HCT116 (cell line): Measurements from ENCODE around the gene TEF. TPM values are rescaled to one million over a fixed set of nuclear protein-coding genes. Genes with fewer than 3 reads are reported as not detected.

Experiments
- ATAC-seq: fragments of 200-7000 bp; cut with Tn5 transposase; 2 replicates; pipeline ENCODE4 v1.9.1; 2020; ENCODE audit warnings: mild to moderate bottlenecking, moderate library complexity
- BruUV-seq: library from RNA; stranded (reverse); fragments of 400-500 nt; replicated peaks from 2 replicates; lab custom pipeline; 2021; lab: Mats Ljungman, UMichigan
- CTCF ChIA-PET: fragments of 300-600 bp; sonication (Branson Sonifier 250); formaldehyde crosslinking; loops from one replicate; lab custom pipeline; 2021; ENCODE audit warnings: antibody characterized with exemption; lab: Charles Lee
- POLR2A ChIA-PET: fragments of 300-600, 350-600 bp; sonication (Branson Sonifier 250); formaldehyde crosslinking; loops from one replicate; lab custom pipeline; 2021; ENCODE audit warnings: antibody characterized with exemption; lab: Charles Lee
- RAD21 ChIA-PET, 2 experiments: fragments of 300-600 bp; sonication (Branson Sonifier 250); formaldehyde crosslinking; loops; one replicate each; lab custom pipeline; 2023; ENCODE audit warnings: low total read pairs in 2 of 2; ENCODE audit not compliant: uncharacterized antibody in 2 of 2, unreplicated experiment in 2 of 2, low non-redundant PET in 1 of 2; lab: Charles Lee
- DNase-seq: peaks from one replicate; pipeline ENCODE4 v3.0.0-alpha.2; 2010; ENCODE audit warnings: low read depth, low spot score
- H2AFZ ChIP-seq: fragments of 200-600 bp; shearing (Covaris generic), sonication (generic); 2 replicates; pipeline ENCODE4 v1.6.1; 2017; ENCODE audit warnings: low read depth, mixed run types, mixed read lengths, antibody characterized with exemption, low read length; ENCODE audit not compliant: poor library complexity, severe bottlenecking
- H3K27ac ChIP-seq: 2 replicates; pipeline ENCODE4 v1.5.1; 2012; ENCODE audit warnings: low read depth, low read length
- H3K27me3 ChIP-seq: fragments of 200-600 bp; sonication (generic); 2 replicates; pipeline ENCODE4 v1.6.1; 2016; ENCODE audit warnings: mixed run types, low read length, mixed read lengths; ENCODE audit not compliant: insufficient read depth
- H3K36me3 ChIP-seq, 2 experiments: fragments of 200-500 bp in 1 of 2; fragments of 200-600 bp in 1 of 2; sonication (Bioruptor generic) in 1 of 2; sonication (generic) in 1 of 2; 2 replicates each; pipeline versions ENCODE4 v1.5.1 to v1.6.1; 2014 to 2016; ENCODE audit warnings: low read length in 2 of 2, inconsistent platforms in 1 of 2, mixed read lengths in 1 of 2, mixed run types in 1 of 2; ENCODE audit not compliant: insufficient read depth in 2 of 2, control insufficient read depth in 1 of 2
- H3K4me1 ChIP-seq, 2 experiments: fragments of 200-600 bp in 1 of 2; sonication (generic) in 1 of 2; 2 replicates each; pipeline versions ENCODE4 v1.5.1 to v1.6.1; 2012 to 2017; ENCODE audit warnings: low read length in 2 of 2, inconsistent platforms in 1 of 2, mild to moderate bottlenecking in 1 of 2, mixed read lengths in 1 of 2, mixed run types in 1 of 2, moderate library complexity in 1 of 2; ENCODE audit not compliant: insufficient read depth in 2 of 2, control insufficient read depth in 1 of 2
- H3K4me2 ChIP-seq: fragments of 200-600 bp; sonication (generic); 2 replicates; pipeline ENCODE4 v1.6.1; 2017; ENCODE audit warnings: mixed run types, low read length, mixed read lengths
- H3K4me3 ChIP-seq, 2 experiments: fragments of 200-600 bp in 1 of 2; sonication (generic) in 1 of 2; replicated peaks in 1 of 2; 2 replicates each; pipeline ENCODE4 v1.5.1; 2011 to 2016; ENCODE audit warnings: low read length in 2 of 2, control low read depth in 1 of 2, low read depth in 1 of 2, mild to moderate bottlenecking in 1 of 2, mixed read lengths in 1 of 2, mixed run types in 1 of 2
- H3K79me2 ChIP-seq: fragments of 200-600 bp; sonication (generic); 2 replicates; pipeline ENCODE4 v1.6.1; 2017; ENCODE audit warnings: mild to moderate bottlenecking, mixed run types, low read length, moderate library complexity, mixed read lengths; ENCODE audit not compliant: insufficient read depth
- H3K9ac ChIP-seq: fragments of 200-600 bp; sonication (generic); 2 replicates; pipeline ENCODE4 v1.6.1; 2016; ENCODE audit warnings: low read length, mixed read lengths
- H3K9me2 ChIP-seq: fragments of 200-600 bp; sonication (generic), shearing (Covaris generic); 2 replicates; pipeline ENCODE4 v1.6.1; 2017; ENCODE audit warnings: mixed run types, mild to moderate bottlenecking, moderate library complexity; ENCODE audit not compliant: insufficient read depth
- H3K9me3 ChIP-seq, 2 experiments: fragments of 200-500 bp in 1 of 2; fragments of 200-600 bp in 1 of 2; sonication (Bioruptor generic) in 1 of 2; sonication (generic) in 1 of 2; 2 replicates each; pipeline ENCODE4 v1.6.1; 2014 to 2017; ENCODE audit warnings: low read length in 2 of 2, mixed read lengths in 2 of 2, inconsistent platforms in 1 of 2, low read depth in 1 of 2, mild to moderate bottlenecking in 1 of 2, mixed run types in 1 of 2, moderate library complexity in 1 of 2; ENCODE audit not compliant: control insufficient read depth in 1 of 2, insufficient read depth in 1 of 2
- H4K20me1 ChIP-seq: fragments of 200-600 bp; sonication (generic), shearing (Covaris generic); 2 replicates; pipeline ENCODE4 v1.6.1; 2017; ENCODE audit warnings: mixed run types, mild to moderate bottlenecking, moderate library complexity; ENCODE audit not compliant: insufficient read depth
- CBX3 ChIP-seq: IDR thresholded peaks from 2 replicates; pipeline ENCODE4 v1.6.1; 2012; ENCODE audit warnings: low read depth
- EGR1 ChIP-seq: IDR thresholded peaks from 2 replicates; pipeline ENCODE4 v1.6.1; 2012; ENCODE audit warnings: low read depth
- ELF1 ChIP-seq: IDR thresholded peaks from 2 replicates; pipeline ENCODE4 v1.6.1; 2012; ENCODE audit warnings: low read depth, borderline replicate concordance
- EZH2 ChIP-seq: fragments of 200-600 bp; sonication (generic); IDR thresholded peaks from 2 replicates; pipeline ENCODE4 v1.6.1; 2017; ENCODE audit warnings: antibody characterized with exemption, mixed run types
- JUND ChIP-seq: IDR thresholded peaks from 2 replicates; pipeline ENCODE4 v1.6.1; 2012
- MAX ChIP-seq: IDR thresholded peaks from 2 replicates; pipeline ENCODE4 v1.6.1; 2012
- POLR2A ChIP-seq: IDR thresholded peaks from 2 replicates; pipeline ENCODE4 v1.7.0; 2011; ENCODE audit warnings: borderline replicate concordance; ENCODE audit not compliant: insufficient read depth, insufficient read length; ENCODE audit errors: extremely low read depth
- POLR2AphosphoS5 ChIP-seq: IDR thresholded peaks from 2 replicates; pipeline ENCODE4 v1.6.1; 2011; ENCODE audit warnings: mild to moderate bottlenecking, low read depth, low read length, moderate library complexity
- REST ChIP-seq: IDR thresholded peaks from 2 replicates; pipeline ENCODE4 v1.6.1; 2012; ENCODE audit warnings: low read depth
- SP1 ChIP-seq: IDR thresholded peaks from 2 replicates; pipeline ENCODE4 v1.6.1; 2012; ENCODE audit warnings: low read depth
- SRF ChIP-seq: IDR thresholded peaks from 2 replicates; pipeline ENCODE4 v1.6.1; 2012; ENCODE audit warnings: low read depth
- TCF7L2 ChIP-seq: IDR thresholded peaks from 2 replicates; pipeline ENCODE4 v1.7.0; 2011; ENCODE audit warnings: borderline replicate concordance, inconsistent platforms; ENCODE audit not compliant: insufficient read depth, insufficient read length; ENCODE audit errors: extremely low read depth
- ZNF274 ChIP-seq: fragments of 200-500 bp; sonication (Bioruptor generic); IDR thresholded peaks from 2 replicates; pipeline ENCODE4 v1.6.1; 2014; ENCODE audit warnings: mild to moderate bottlenecking, low read depth, low read length, inconsistent platforms
- intact Hi-C: fragments of 100-400 bp; cut with micrococcal nuclease; formaldehyde crosslinking; loops from 2 replicates; pipeline ENCODE4 v1.10.0; 2022
- total RNA-seq: library from RNA; stranded (reverse); gene quantifications from one replicate; pipeline ENCODE4 v1.2.1, GENCODE V29; 2021; ENCODE audit not compliant: unreplicated experiment

Gene TEF
- total RNA-seq, 1 experiment from 2014 or later = 16.5 TPM

GRCh38 chr22:41368543-41369423 is 13.0 kb upstream of the TEF start (continued):
- no peak for TF ChIP-seq REST

DNA sequence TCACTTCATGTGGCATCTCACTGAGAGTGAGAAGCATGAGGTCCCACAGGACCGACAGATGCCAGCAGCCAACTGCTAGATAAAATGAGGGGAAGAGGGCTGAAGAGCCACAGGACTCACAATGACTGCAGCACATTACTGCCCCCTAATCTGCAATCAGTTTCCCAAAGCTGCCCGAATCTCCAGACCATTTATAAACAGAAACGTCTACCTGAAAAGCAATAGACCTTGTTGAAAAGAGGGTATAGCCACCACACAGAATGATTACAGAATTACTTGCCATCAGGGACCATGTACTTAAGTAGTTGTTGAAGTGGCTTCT is 12.4 kb upstream of the TEF start:
- no peak overlapping the region for H3K9ac ChIP-seq
- H3K4me3 ChIP-seq = no peak overlapping the region
- no peaks in the 10 kb centered on the region for H3K9me2 ChIP-seq
- H3K4me1 ChIP-seq = peaks cover 17 to 18% of the 10 kb centered on the region in 2 experiments
- DNase-seq (no peak), ATAC-seq (no peak)
- intact Hi-C loops = no loop called here
- TF ChIP-seq CBX3 (no peak), POLR2A (no peak), ELF1 (no peak), EZH2 (no peak), EGR1 (no peak), JUND (no peak), ZNF274 (no peak), POLR2AphosphoS5 (no peak), MAX (no peak), SRF (no peak), SP1 (no peak), TCF7L2 (no peak)
- no peak overlapping the region for H3K27ac ChIP-seq
- no peaks in the 10 kb centered on the region for H3K79me2 ChIP-seq
- BruUV-seq = no TSS peak
- no peaks in the 10 kb centered on the region for H3K36me3 ChIP-seq
- CTCF ChIA-PET = no interaction called here
- H3K9me3 ChIP-seq = no peaks in the 10 kb centered on the region
- POLR2A ChIA-PET = interaction anchor here (3.2 kb wide), 1 partner anchor 12 kb away, joined by 16 read pairs; the partner anchor contains the start of gene TEF
- H4K20me1 ChIP-seq = no peaks in the 10 kb centered on the region
- RAD21 ChIA-PET = no interaction called here
- H3K27me3 ChIP-seq = no peaks in the 10 kb centered on the region
- no peak overlapping the region for H3K4me2 ChIP-seq
- H2AFZ ChIP-seq = no peak overlapping the region
